Lower leg skin (tissue), 3 donors: ENCODE results near the gene CDH23.

ENCODE experiments used
- CTCF ChIP-seq, 3 donors: fragments of 450-650 bp; IDR thresholded peaks; one replicate each; pipeline ENCODE4 v1.5.1; 2016; ENCODE audit warnings: antibody characterized with exemption in 3 of 3, mild to moderate bottlenecking in 3 of 3, moderate library complexity in 2 of 3
- POLR2A ChIP-seq, 2 donors: fragments of 450-650 bp; IDR thresholded peaks; one replicate each; pipeline ENCODE4 v1.6.1; 2016 to 2017; ENCODE audit warnings: antibody characterized with exemption in 2 of 2, mild to moderate bottlenecking in 1 of 2, moderate library complexity in 1 of 2

GRCh38 chr10:71567006-71567405 is 170.3 kb downstream of the CDH23 start:
- TF ChIP-seq CTCF (IDR thresholded peaks at IDR 0.05) (no peak), POLR2A (IDR thresholded peaks at IDR 0.05) (no peak)
